HEK293 (cell line): ENCODE data around the gene CDR2L.

Experiments used
- CTCF ChIA-PET: fragments of 350-600 bp; formaldehyde crosslinking; extraction: SDS; loops from one replicate; lab custom pipeline; 2021; ENCODE audit warnings: antibody characterized with exemption; lab: Yijun Ruan, JAX
- POLR2A ChIA-PET: fragments of 300-600 bp; formaldehyde crosslinking; extraction: SDS; loops from one replicate; lab custom pipeline; 2020; ENCODE audit warnings: antibody characterized with exemption, inconsistent platforms; lab: Yijun Ruan, JAX
- H3K27ac ChIP-seq: fragments of 200-500 bp; sonication (Bioruptor generic); 2 replicates; pipeline ENCODE4 v1.5.1; 2014; ENCODE audit warnings: low read depth, low read length, control low read depth, inconsistent platforms; ENCODE audit errors: extremely low read depth
- H3K36me3 ChIP-seq, 2 experiments: fragments of 200-500 bp in 1 of 2; sonication (Bioruptor generic) in 1 of 2; 1 replicate in 1 of 2; 2 replicates in 1 of 2; pipeline ENCODE4 v1.5.1; 2014 to 2017; ENCODE audit warnings: inconsistent platforms in 2 of 2, low read length in 2 of 2; ENCODE audit not compliant: control insufficient read depth in 2 of 2, insufficient read depth in 1 of 2
- H3K4me1 ChIP-seq: fragments of 200-500 bp; sonication (Bioruptor generic); 2 replicates; pipeline ENCODE4 v1.5.1; 2014; ENCODE audit warnings: mild to moderate bottlenecking, low read length, inconsistent platforms; ENCODE audit not compliant: control insufficient read depth, insufficient read depth
- H3K4me3 ChIP-seq: 2 replicates; pipeline ENCODE4 v1.5.1; 2011; ENCODE audit warnings: low read depth, mild to moderate bottlenecking, control low read depth, low read length, moderate library complexity
- H3K9me3 ChIP-seq: fragments of 200-500 bp; sonication (Bioruptor generic); 2 replicates; pipeline ENCODE4 v1.5.1; 2014; ENCODE audit warnings: low read depth, low read length, inconsistent platforms; ENCODE audit not compliant: control insufficient read depth, insufficient read depth
- GLI4 ChIP-seq: fragments of 450-650 bp; formaldehyde crosslinking; IDR thresholded peaks from 2 replicates; pipeline ENCODE4 v1.5.1; 2016; ENCODE audit warnings: missing biosample characterization, missing genetic modification characterization
- HIC1 ChIP-seq: fragments of 450-650 bp; formaldehyde crosslinking; IDR thresholded peaks from 2 replicates; pipeline ENCODE4 v1.5.1; 2016; ENCODE audit warnings: missing biosample characterization, missing genetic modification characterization
- INSM2 ChIP-seq: fragments of 450-650 bp; formaldehyde crosslinking; IDR thresholded peaks from 2 replicates; pipeline ENCODE4 v1.5.1; 2016; ENCODE audit warnings: missing biosample characterization, missing genetic modification characterization
- KLF1 ChIP-seq: fragments of 450-650 bp; formaldehyde crosslinking; IDR thresholded peaks from 2 replicates; pipeline ENCODE4 v1.5.1; 2016; ENCODE audit warnings: missing biosample characterization, missing genetic modification characterization
- KLF17 ChIP-seq: fragments of 450-650 bp; formaldehyde crosslinking; IDR thresholded peaks from 2 replicates; pipeline ENCODE4 v1.5.1; 2016; ENCODE audit warnings: missing biosample characterization, missing genetic modification characterization
- PATZ1 ChIP-seq: fragments of 450-650 bp; formaldehyde crosslinking; IDR thresholded peaks from 2 replicates; pipeline ENCODE4 v1.5.1; 2016; ENCODE audit warnings: missing biosample characterization, missing genetic modification characterization
- SCRT1 ChIP-seq: fragments of 450-650 bp; formaldehyde crosslinking; IDR thresholded peaks from 2 replicates; pipeline ENCODE4 v1.5.1; 2016; ENCODE audit warnings: missing biosample characterization, missing genetic modification characterization, borderline replicate concordance
- ZBTB20 ChIP-seq: fragments of 450-650 bp; formaldehyde crosslinking; IDR thresholded peaks from 2 replicates; pipeline ENCODE4 v1.5.1; 2016; ENCODE audit warnings: missing biosample characterization, missing genetic modification characterization
- ZBTB21 ChIP-seq: fragments of 450-650 bp; formaldehyde crosslinking; IDR thresholded peaks from 2 replicates; pipeline ENCODE4 v1.5.1; 2017; ENCODE audit warnings: missing biosample characterization, missing genetic modification characterization
- ZIC2 ChIP-seq: fragments of 450-650 bp; formaldehyde crosslinking; IDR thresholded peaks from 2 replicates; pipeline ENCODE4 v1.5.1; 2016; ENCODE audit warnings: missing biosample characterization, missing genetic modification characterization
- ZNF114 ChIP-seq: fragments of 450-650 bp; formaldehyde crosslinking; IDR thresholded peaks from 2 replicates; pipeline ENCODE4 v1.5.0; 2017; ENCODE audit warnings: missing biosample characterization, missing genetic modification characterization
- ZNF132 ChIP-seq: fragments of 450-650 bp; formaldehyde crosslinking; IDR thresholded peaks from 2 replicates; pipeline ENCODE4 v1.5.1; 2017; ENCODE audit warnings: missing biosample characterization, missing genetic modification characterization, borderline replicate concordance
- ZNF16 ChIP-seq: fragments of 450-650 bp; formaldehyde crosslinking; IDR thresholded peaks from 2 replicates; pipeline ENCODE4 v1.5.1; 2016; ENCODE audit warnings: low read depth, missing biosample characterization, missing genetic modification characterization
- ZNF184 ChIP-seq: fragments of 450-650 bp; IDR thresholded peaks from 2 replicates; pipeline ENCODE4 v1.5.1; 2018; ENCODE audit warnings: missing biosample characterization, mild to moderate bottlenecking, missing genetic modification characterization
- ZNF19 ChIP-seq: fragments of 450-650 bp; formaldehyde crosslinking; IDR thresholded peaks from 2 replicates; pipeline ENCODE4; 2016; ENCODE audit warnings: missing biosample characterization, missing genetic modification characterization, low read depth
- ZNF214 ChIP-seq: fragments of 450-650 bp; formaldehyde crosslinking; IDR thresholded peaks from 2 replicates; pipeline ENCODE4 v1.5.1; 2017; ENCODE audit warnings: missing biosample characterization, mild to moderate bottlenecking, missing genetic modification characterization, borderline replicate concordance
- ZNF24 ChIP-seq: fragments of 450-650 bp; formaldehyde crosslinking; IDR thresholded peaks from 2 replicates; pipeline ENCODE4 v1.5.1; 2016; ENCODE audit warnings: missing biosample characterization, missing genetic modification characterization
- ZNF394 ChIP-seq: fragments of 450-650 bp; formaldehyde crosslinking; IDR thresholded peaks from 2 replicates; pipeline ENCODE4 v1.5.1; 2016; ENCODE audit warnings: missing biosample characterization, missing genetic modification characterization, mild to moderate bottlenecking, moderate library complexity, borderline replicate concordance
- ZNF404 ChIP-seq: fragments of 450-650 bp; formaldehyde crosslinking; IDR thresholded peaks from 2 replicates; pipeline ENCODE4 v1.5.1; 2017; ENCODE audit warnings: missing biosample characterization, missing genetic modification characterization
- ZNF560 ChIP-seq: fragments of 450-650 bp; formaldehyde crosslinking; IDR thresholded peaks from 2 replicates; pipeline ENCODE4 v1.5.1; 2017; ENCODE audit warnings: missing biosample characterization, missing genetic modification characterization, borderline replicate concordance
- ZNF654 ChIP-seq: fragments of 450-650 bp; formaldehyde crosslinking; IDR thresholded peaks from 2 replicates; pipeline ENCODE4 v1.5.1; 2016; ENCODE audit warnings: low read depth, missing biosample characterization, missing genetic modification characterization
- ZSCAN23 ChIP-seq: fragments of 450-650 bp; formaldehyde crosslinking; IDR thresholded peaks from 2 replicates; pipeline ENCODE4 v1.5.1; 2016; ENCODE audit warnings: missing biosample characterization, missing genetic modification characterization
- TF ChIP-seq, protein P1 (sequence below): fragments of 450-650 bp; formaldehyde crosslinking; IDR thresholded peaks from 2 replicates; pipeline ENCODE4 v1.5.1; 2017; ENCODE audit warnings: missing biosample characterization, missing genetic modification characterization
- TF ChIP-seq, protein P2 (sequence below): fragments of 450-650 bp; formaldehyde crosslinking; IDR thresholded peaks from 2 replicates; pipeline ENCODE4 v1.5.0; 2017; ENCODE audit warnings: missing biosample characterization, missing genetic modification characterization, borderline replicate concordance

CDR2L gene

GRCh38 chr17:75006653-75007052 lies 19.2 kb downstream of the CDR2L start:
- H3K9me3 ChIP-seq: no peaks in the 10 kb centered on the region
- H3K36me3 ChIP-seq: peaks cover 0 to 33% of the 10 kb centered on the region in 2 experiments; a peak in 1 of 3 replicates
- ChIA-PET CTCF (interaction anchor here (1.2 to 4.0 kb wide), 4 partner anchors 13 to 49 kb away, joined by 5 to 37 read pairs (median 5); no protein-coding TSS in a partner anchor), POLR2A (interaction anchor here (0.8 to 1.9 kb wide), 3 partner anchors 18 to 45 kb away, joined by 3 to 7 read pairs (median 4); partner anchors contain the start of gene CDR2L)
- TF ChIP-seq, protein P1, sequence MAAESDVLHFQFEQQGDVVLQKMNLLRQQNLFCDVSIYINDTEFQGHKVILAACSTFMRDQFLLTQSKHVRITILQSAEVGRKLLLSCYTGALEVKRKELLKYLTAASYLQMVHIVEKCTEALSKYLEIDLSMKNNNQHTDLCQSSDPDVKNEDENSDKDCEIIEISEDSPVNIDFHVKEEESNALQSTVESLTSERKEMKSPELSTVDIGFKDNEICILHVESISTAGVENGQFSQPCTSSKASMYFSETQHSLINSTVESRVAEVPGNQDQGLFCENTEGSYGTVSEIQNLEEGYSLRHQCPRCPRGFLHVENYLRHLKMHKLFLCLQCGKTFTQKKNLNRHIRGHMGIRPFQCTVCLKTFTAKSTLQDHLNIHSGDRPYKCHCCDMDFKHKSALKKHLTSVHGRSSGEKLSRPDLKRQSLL (tag by site-specific recombination): no peak
- TF ChIP-seq ZNF654 (tag by site-specific recombination): peak; percentile 47
- H3K27ac ChIP-seq: no peak overlapping the region
- peaks cover 15% of the 10 kb centered on the region for H3K4me1 ChIP-seq
- no peak overlapping the region for H3K4me3 ChIP-seq

DNA sequence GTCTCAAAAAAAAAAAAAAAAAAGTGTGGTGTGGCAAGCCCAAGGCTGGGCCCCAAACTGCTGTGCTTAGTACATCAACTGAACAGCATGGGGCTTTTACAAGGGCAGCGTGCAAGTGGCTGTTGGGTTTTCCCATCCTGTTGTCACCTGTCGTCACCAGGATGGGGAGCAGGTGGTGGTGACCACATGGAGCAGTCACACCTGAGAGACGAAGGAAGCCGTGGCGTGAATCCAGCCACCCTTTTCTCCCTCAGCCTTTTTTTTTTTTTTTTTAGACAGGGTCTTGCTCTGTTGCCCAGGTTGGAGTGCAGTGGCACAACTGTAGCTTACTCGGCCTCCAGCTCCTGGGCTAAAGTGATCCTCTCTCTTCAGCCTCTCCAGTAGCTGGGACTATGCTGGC lies 20.9 kb downstream of the CDR2L start:
- Histone ChIP-seq H3K9me3 (no peaks in the 10 kb centered on the region), H3K36me3 (peaks cover 0 to 16% of the 10 kb centered on the region in 2 experiments; a peak in 1 of 3 replicates), H3K4me1 (peaks cover 21% of the 10 kb centered on the region), H3K27ac (no peak overlapping the region), H3K4me3 (no peak overlapping the region)
- CTCF ChIA-PET: interaction anchor here (1.6 to 4.0 kb wide), 2 partner anchors 15 to 47 kb away, joined by 8 to 37 read pairs; no protein-coding TSS in a partner anchor
- POLR2A ChIA-PET: interaction anchor here (0.6 to 1.6 kb wide), 4 partner anchors 18 to 24 kb away, joined by 3 to 9 read pairs (median 4); partner anchors contain the start of gene CDR2L
- TF ChIP-seq ZNF24 (no peak), PATZ1 (tag by site-specific recombination) (peak; percentile 39; the same call in 1 of the 2 replicates), ZNF19 (tag by site-specific recombination) (no peak), ZSCAN23 (tag by site-specific recombination) (no peak), HIC1 (no peak), ZNF132 (no peak), ZNF394 (no peak), KLF17 (no peak), ZNF16 (tag by site-specific recombination) (no peak), ZNF184 (tag by site-specific recombination) (no peak), ZNF214 (tag by site-specific recombination) (no peak), KLF1 (no peak), ZIC2 (tag by site-specific recombination) (peak; percentile 91), ZNF560 (tag by site-specific recombination) (no peak), SCRT1 (tag by site-specific recombination) (peak; percentile 87), ZBTB21 (tag by site-specific recombination) (no peak), ZNF404 (tag by site-specific recombination) (no peak), INSM2 (tag by site-specific recombination) (no peak), GLI4 (no peak), ZBTB20 (tag by site-specific recombination) (no peak), ZNF114 (tag by site-specific recombination) (no peak)
- TF ChIP-seq, protein P2, sequence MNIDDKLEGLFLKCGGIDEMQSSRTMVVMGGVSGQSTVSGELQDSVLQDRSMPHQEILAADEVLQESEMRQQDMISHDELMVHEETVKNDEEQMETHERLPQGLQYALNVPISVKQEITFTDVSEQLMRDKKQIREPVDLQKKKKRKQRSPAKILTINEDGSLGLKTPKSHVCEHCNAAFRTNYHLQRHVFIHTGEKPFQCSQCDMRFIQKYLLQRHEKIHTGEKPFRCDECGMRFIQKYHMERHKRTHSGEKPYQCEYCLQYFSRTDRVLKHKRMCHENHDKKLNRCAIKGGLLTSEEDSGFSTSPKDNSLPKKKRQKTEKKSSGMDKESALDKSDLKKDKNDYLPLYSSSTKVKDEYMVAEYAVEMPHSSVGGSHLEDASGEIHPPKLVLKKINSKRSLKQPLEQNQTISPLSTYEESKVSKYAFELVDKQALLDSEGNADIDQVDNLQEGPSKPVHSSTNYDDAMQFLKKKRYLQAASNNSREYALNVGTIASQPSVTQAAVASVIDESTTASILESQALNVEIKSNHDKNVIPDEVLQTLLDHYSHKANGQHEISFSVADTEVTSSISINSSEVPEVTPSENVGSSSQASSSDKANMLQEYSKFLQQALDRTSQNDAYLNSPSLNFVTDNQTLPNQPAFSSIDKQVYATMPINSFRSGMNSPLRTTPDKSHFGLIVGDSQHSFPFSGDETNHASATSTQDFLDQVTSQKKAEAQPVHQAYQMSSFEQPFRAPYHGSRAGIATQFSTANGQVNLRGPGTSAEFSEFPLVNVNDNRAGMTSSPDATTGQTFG (tag by site-specific recombination): no peak
